ENCODE measurements around the gene TBC1D14.
"Not testable (repeated sequence)": the region's sequence is repeated elsewhere in the genome, so short reads cannot be mapped to it uniquely, and the experiment has no call there.

Gene TBC1D14

GRCh38 chr4:6909113-6909969 is at the start of gene TBC1D14:
Gene TBC1D14, plus strand, starts transcription at chr4:6909826. Its CDS starts 13,564 bp downstream, at chr4:6923390.
- DNase-seq = no peak

- no peak for DNase-seq
Observed at GRCh38 chr4:6868386-6868785, 41.2 kb upstream of the TBC1D14 start.

- DNase-seq = no peak
Observed at GRCh38 chr4:6869944-6870343, 39.7 kb upstream of the TBC1D14 start.

GRCh38 chr4:6873291-6873690 is 36.3 kb upstream of the TBC1D14 start:
- DNase-seq = no peak

- DNase-seq = no peak
Observed at GRCh38 chr4:6873792-6874461, 35.7 kb upstream of the TBC1D14 start.

- no peak for DNase-seq
Observed at GRCh38 chr4:6874981-6875380, 34.6 kb upstream of the TBC1D14 start.

GRCh38 chr4:6875431-6875831 is 34.2 kb upstream of the TBC1D14 start:
- no peak for DNase-seq

- DNase-seq = no peak
Observed at GRCh38 chr4:6876440-6876839, 33.2 kb upstream of the TBC1D14 start.

- no peak for DNase-seq
Observed at GRCh38 chr4:6877067-6877466, 32.6 kb upstream of the TBC1D14 start.

GRCh38 chr4:6878451-6879059 is 31.1 kb upstream of the TBC1D14 start:
- DNase-seq = no peak

GRCh38 chr4:6880691-6881090 is 28.9 kb upstream of the TBC1D14 start:
- DNase-seq = no peak

GRCh38 chr4:6881908-6882307 is 27.7 kb upstream of the TBC1D14 start:
- DNase-seq = no peak

GRCh38 chr4:6884341-6884870 is 25.2 kb upstream of the TBC1D14 start:
- DNase-seq = no peak

- no peak for DNase-seq
Observed at GRCh38 chr4:6885953-6886557, 23.6 kb upstream of the TBC1D14 start.

GRCh38 chr4:6886886-6887285 is 22.7 kb upstream of the TBC1D14 start:
- no peak for DNase-seq

- DNase-seq = no peak
Observed at GRCh38 chr4:6887591-6888371, 21.8 kb upstream of the TBC1D14 start.

- no peak for DNase-seq
Observed at GRCh38 chr4:6888506-6889071, 21.0 kb upstream of the TBC1D14 start.

- no peak for DNase-seq
Observed at GRCh38 chr4:6889101-6889735, 20.4 kb upstream of the TBC1D14 start.

GRCh38 chr4:6889736-6890324 is 19.8 kb upstream of the TBC1D14 start:
- DNase-seq = no peak

- DNase-seq = no peak
Observed at GRCh38 chr4:6890358-6890757, 19.3 kb upstream of the TBC1D14 start.

- DNase-seq = not testable (repeated sequence)
Observed at GRCh38 chr4:6890971-6891370, 18.7 kb upstream of the TBC1D14 start.
